ENCODE results near the gene LCN6. TPM values are rescaled to one million over a fixed set of nuclear protein-coding genes. Genes with fewer than 3 reads are reported as not detected.

Gene LCN6
- total RNA-seq, 4 donors from 2014 or later = 16.2 to 31.4 (median 22.7) TPM

- H3K27ac ChIP-seq = no peak overlapping the region
- no peak for TF ChIP-seq EP300 (IDR thresholded peaks at IDR 0.05)
- TF ChIP-seq POLR2A (IDR thresholded peaks at IDR 0.05) = no peak
- no peak for TF ChIP-seq CTCF (IDR thresholded peaks at IDR 0.05)
- no peak for TF ChIP-seq POLR2AphosphoS5 (IDR thresholded peaks at IDR 0.05)
- no peaks in the 10 kb centered on the region for H3K36me3 ChIP-seq
- H3K4me3 ChIP-seq = no peak overlapping the region
- no peaks in the 10 kb centered on the region for H3K4me1 ChIP-seq
- H3K27me3 ChIP-seq = peaks cover 15% of the 10 kb centered on the region
- peaks cover 0 to 18% (median 0%) of the 10 kb centered on the region in 3 donors for H3K9me3 ChIP-seq
- ATAC-seq = no peak
- no CpG with 5 or more reads among the region's 24 CpGs for WGBS, 2 donors (ENCODE audit: low coverage in 1 of 2)
These were observed 6.4 kb upstream of the LCN6 start for GRCh38 chr9:136754626-136755301.

GRCh38 chr9:136754059-136754572, 5.8 kb upstream of the LCN6 start:
- H3K27me3 ChIP-seq = peaks cover 9% of the 10 kb centered on the region
- H3K36me3 ChIP-seq = no peaks in the 10 kb centered on the region
- no peaks in the 10 kb centered on the region for H3K4me1 ChIP-seq
- ATAC-seq = no peak
- peaks cover 0 to 18% (median 0%) of the 10 kb centered on the region in 3 donors for H3K9me3 ChIP-seq
- H3K4me3 ChIP-seq = no peak overlapping the region
- TF ChIP-seq EP300 (IDR thresholded peaks at IDR 0.05) (no peak), CTCF (IDR thresholded peaks at IDR 0.05) (no peak), POLR2AphosphoS5 (IDR thresholded peaks at IDR 0.05) (no peak), POLR2A (IDR thresholded peaks at IDR 0.05) (no peak)
- no peak overlapping the region for H3K27ac ChIP-seq
- WGBS, 2 donors (ENCODE audit: low coverage in 1 of 2) = no CpG with 5 or more reads among the region's 17 CpGs

- Histone ChIP-seq H3K9me3 (peaks cover 0 to 18% (median 0%) of the 10 kb centered on the region in 3 donors), H3K4me3 (no peak overlapping the region), H3K27ac (no peak overlapping the region), H3K36me3 (no peaks in the 10 kb centered on the region), H3K27me3 (peaks cover 6% of the 10 kb centered on the region), H3K4me1 (no peaks in the 10 kb centered on the region)
- TF ChIP-seq POLR2AphosphoS5 (IDR thresholded peaks at IDR 0.05) = no peak
- TF ChIP-seq EP300 (IDR thresholded peaks at IDR 0.05) = no peak
- no peak for TF ChIP-seq CTCF (IDR thresholded peaks at IDR 0.05)
- TF ChIP-seq POLR2A (IDR thresholded peaks at IDR 0.05) = no peak
- ATAC-seq = no peak
- 92% methylated on average over 6 of the region's 31 CpGs; no CpG with 5 or more reads in 1 of the 2 donors for WGBS, 2 donors (ENCODE audit: low coverage in 1 of 2)
These were observed 5.2 kb upstream of the LCN6 start for GRCh38 chr9:136753371-136754058.

- ATAC-seq = no peak
- H3K27ac ChIP-seq = no peak overlapping the region
- H3K4me3 ChIP-seq = no peak overlapping the region
- H3K4me1 ChIP-seq = no peaks in the 10 kb centered on the region
- TF ChIP-seq POLR2A (IDR thresholded peaks at IDR 0.05) (no peak), EP300 (IDR thresholded peaks at IDR 0.05) (no peak), CTCF (IDR thresholded peaks at IDR 0.05) (no peak), POLR2AphosphoS5 (IDR thresholded peaks at IDR 0.05) (no peak)
- peaks cover 0 to 18% (median 0%) of the 10 kb centered on the region in 3 donors for H3K9me3 ChIP-seq
- H3K36me3 ChIP-seq = no peaks in the 10 kb centered on the region
- peaks cover 10% of the 10 kb centered on the region for H3K27me3 ChIP-seq
These were observed 3.5 kb upstream of the LCN6 start for GRCh38 chr9:136751814-136752213.
